GM18505 (cell line): Measurements from ENCODE around the gene COIL.
"Not testable (repeated sequence)": the region's sequence is repeated elsewhere in the genome, so short reads cannot be mapped to it uniquely, and the experiment has no call there.

Experiments used
- ATAC-seq: cut with Tn5 transposase; IDR thresholded peaks from one replicate; pipeline ENCODE4 v1.9.1; 2021; ENCODE audit not compliant: unreplicated experiment
- POLR2A ChIP-seq: IDR thresholded peaks from 4 replicates; pipeline ENCODE4 v1.6.1; 2011; ENCODE audit warnings: borderline replicate concordance; ENCODE audit not compliant: insufficient read depth, insufficient read length; ENCODE audit errors: extremely low read depth

COIL gene

DNA sequence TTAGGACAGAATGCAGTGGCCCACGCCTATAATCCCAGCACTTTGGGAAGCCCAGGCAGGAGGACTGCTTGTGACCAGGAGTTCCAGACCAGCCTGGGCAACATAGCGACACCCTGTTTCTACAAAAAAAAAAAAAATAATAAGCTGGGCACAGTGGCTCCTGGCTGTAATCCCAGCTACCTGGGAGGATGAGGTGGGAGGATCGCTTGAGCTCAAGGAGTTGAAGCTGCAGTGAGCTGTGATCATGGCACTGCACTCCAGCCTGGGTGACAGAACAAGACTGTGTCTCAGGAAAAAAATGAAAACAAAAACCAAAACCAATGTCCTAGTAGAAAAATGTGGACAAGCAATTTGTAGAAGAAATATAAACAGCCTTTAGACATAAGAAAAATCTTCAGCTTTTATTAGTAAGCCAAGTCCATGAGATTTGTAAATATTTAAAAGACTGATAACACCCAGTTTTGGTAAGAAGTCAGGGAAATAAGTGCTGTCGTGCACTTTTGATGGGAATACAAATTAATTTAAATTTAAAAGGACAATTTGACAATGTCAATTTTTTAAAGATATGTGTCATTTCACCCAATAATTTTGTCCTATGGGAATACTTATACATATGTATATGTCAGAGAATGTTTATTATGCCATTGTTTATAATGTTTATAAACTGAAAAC lies 28.2 kb upstream of the COIL start:
- no peak for ATAC-seq
- TF ChIP-seq POLR2A: no peak

- ATAC-seq: no peak
- no peak for TF ChIP-seq POLR2A
These were observed 26.5 kb upstream of the COIL start for GRCh38 chr17:56987283-56987834.

DNA sequence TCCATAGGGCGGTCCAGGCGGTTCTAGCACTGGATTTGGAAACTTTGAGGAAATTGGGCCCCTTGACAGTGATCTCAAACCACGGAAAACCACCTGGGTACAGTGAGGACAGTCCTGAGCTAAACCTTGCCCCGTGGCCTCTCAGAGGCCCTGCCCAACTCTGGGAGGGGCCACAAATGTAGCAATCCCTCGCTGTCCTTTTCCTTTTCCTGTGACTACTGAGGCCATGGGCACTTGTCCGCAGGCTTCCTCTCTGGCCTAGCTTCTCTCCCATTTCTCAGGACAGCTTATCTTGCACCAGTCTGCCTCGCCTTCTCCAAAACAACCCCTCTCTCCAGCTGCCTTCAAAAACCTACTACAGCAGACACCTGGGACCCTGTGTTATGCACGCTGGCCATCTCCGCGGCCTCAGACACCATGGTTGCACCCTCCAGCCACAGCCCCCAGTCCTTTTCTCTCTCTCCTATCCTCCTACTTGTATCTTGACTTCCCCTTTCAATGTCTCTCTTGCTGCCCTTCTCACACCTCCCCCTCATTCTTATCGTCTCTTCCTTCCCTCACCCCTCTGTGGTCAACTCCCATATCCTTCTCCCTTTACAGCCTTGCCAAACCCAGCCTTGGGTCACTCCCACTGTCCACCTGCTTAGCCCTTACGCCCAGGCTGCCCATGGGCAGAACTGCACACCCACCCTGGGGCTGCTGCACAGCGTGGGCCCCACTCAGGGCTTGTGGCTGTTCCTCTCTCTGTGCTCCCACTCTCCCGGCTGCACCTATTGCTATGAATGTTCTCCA lies 24.7 kb upstream of the COIL start:
- ATAC-seq: no peak
- TF ChIP-seq POLR2A: no peak

DNA sequence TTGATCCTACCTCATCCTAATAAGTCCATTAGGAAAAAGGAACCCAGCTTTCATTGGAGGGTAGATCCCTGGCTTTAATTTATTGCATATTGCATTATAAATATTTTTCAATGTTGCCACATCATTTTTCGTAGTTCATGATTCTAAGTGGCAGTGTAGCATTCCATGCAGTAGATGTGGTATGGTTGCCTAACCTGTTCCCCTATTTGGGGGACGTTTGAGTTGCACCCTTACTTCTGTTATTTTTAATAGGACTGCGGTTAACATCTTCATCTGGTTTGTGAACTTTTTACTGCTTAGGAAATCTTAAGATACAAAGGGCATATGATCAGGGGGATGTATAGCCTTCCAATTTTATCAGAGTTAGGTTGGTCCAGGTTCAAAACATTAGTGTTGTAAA lies 22.5 kb upstream of the COIL start:
- no peak for TF ChIP-seq POLR2A
- no peak for ATAC-seq

DNA sequence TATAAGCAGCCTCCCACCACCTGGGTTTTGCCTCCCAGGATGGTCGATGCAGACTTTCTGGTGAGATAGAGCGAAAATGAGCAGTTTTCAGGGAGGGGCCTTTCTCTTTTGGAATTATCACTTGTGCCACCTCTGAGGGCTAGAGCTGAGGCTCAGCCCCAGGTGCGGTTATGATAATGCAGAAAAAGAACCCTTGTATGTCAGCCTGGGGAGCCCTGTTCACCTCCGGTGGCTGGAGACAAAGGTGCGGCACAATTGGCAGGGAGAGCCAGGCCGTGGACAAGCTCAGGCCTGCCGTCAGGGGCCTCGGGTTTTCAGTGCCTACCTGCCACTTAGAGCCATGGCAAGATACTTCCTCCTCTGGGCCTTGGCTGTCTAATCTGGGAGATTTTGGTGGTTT lies 21.5 kb upstream of the COIL start:
- TF ChIP-seq POLR2A: no peak
- no peak for ATAC-seq

- ATAC-seq: not testable (repeated sequence)
These were observed 19.7 kb upstream of the COIL start for GRCh38 chr17:56980526-56980925.

- TF ChIP-seq POLR2A: no peak
- ATAC-seq: no peak
These were observed 18.2 kb upstream of the COIL start for GRCh38 chr17:56979091-56979480.

GRCh38 chr17:56978441-56979090 lies 17.7 kb upstream of the COIL start:
- ATAC-seq: peak; percentile 6

GRCh38 chr17:56977673-56978395 lies 17.0 kb upstream of the COIL start, which contains the start of gene SCPEP1:
Gene SCPEP1 (plus strand): TSS chr17:56978131. CDS start chr17:56978160, 29 bp downstream.
- ATAC-seq: peak; percentile 71
- peak; percentile 82 for TF ChIP-seq POLR2A

More at GRCh38 chr17:56978441-56979090, 17.7 kb upstream of the COIL start:
- no peak for TF ChIP-seq POLR2A

DNA sequence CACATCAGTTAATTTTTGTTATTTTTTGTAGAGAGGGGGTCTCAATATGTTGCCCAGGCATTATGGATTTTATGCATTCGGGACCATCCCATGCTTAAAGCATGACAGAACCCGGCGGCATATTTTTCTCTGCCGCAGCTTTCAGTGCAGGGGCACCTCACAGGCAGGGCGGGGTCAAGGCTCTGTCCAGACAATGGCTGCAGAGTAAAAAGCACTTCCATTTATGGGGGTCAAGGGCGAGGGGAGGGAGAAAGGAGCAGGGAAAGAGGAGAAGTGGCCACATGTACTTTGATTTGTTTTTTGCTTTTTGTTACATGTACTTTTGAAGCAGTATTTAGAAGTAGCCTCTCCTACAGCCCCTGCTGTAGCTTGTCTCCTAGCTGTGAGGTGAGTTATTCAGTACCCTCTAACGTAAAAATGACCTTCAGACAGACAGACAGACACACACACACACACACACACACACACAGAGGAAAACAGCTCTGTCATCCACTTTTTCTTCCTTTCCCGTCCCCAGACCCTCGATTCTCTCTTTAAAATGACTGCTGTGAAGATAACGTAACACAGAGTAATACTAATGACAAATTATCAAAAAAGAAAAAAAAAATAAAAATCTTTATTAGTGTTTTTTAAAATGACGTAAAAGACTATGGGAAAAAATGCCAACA lies 16.2 kb upstream of the COIL start:
- ATAC-seq: no peak
- TF ChIP-seq POLR2A: no peak

GRCh38 chr17:56975656-56976055 lies 14.8 kb upstream of the COIL start:
- no peak for ATAC-seq
- TF ChIP-seq POLR2A: no peak

- ATAC-seq: no peak
- TF ChIP-seq POLR2A: no peak
These were observed 13.2 kb upstream of the COIL start for GRCh38 chr17:56974055-56974454.

- no peak for ATAC-seq
- TF ChIP-seq POLR2A: no peak
These were observed 12.7 kb upstream of the COIL start for GRCh38 chr17:56973520-56973919.

DNA sequence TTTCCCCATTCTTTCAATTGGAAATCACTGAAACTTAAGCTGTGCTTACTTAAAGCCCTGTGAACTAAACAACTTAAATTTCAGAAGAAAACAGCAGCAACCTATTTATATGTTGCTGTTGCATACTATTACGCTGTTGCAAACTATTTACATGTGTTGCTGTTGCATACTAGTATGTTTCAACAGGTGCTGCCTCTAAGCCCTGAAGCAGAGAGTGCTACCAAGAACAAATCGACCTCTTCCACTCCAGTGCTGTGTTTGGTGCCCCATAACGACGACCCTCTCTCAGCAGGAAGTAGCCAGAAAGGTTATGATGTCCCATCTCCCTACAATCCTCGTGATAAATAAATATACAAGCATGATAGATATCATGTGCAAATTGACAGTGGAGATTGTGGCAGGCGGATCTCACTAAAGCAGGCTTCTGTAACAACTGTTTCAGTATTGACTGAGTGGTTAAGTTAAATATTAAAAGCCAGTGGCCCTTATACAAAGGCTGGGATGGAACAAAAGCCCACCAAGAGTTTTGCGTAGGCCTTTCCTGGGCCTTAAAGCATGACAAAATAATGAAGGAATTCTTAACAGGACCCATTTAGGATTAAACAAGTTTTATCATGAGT lies 11.4 kb upstream of the COIL start:
- no peak for TF ChIP-seq POLR2A
- no peak for ATAC-seq
